Measurements from ENCODE around the gene CARD6.
"Not testable (repeated sequence)": the region's sequence is repeated elsewhere in the genome, so short reads cannot be mapped to it uniquely, and the experiment has no call there.

DNA sequence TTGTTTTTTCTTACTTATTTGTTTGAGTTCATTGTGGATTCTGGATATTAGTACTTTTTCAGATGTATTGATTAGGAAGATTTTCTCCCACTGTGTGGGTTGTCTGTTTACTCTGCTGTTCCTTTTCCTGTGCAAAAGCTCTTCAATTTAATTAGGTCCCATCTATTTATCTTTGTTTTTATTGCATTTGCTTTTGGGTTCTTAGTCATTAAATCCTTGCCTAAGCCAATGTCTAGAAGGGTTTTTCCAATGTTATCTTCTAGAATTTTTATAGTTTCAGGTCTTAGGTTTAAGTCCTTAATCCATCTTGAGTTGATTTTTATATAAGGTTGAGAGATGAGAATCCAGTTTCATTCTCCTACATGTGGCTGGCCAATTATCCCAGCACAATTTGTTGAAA is 46.8 kb upstream of the CARD6 start:
- TF ChIP-seq, protein P1, sequence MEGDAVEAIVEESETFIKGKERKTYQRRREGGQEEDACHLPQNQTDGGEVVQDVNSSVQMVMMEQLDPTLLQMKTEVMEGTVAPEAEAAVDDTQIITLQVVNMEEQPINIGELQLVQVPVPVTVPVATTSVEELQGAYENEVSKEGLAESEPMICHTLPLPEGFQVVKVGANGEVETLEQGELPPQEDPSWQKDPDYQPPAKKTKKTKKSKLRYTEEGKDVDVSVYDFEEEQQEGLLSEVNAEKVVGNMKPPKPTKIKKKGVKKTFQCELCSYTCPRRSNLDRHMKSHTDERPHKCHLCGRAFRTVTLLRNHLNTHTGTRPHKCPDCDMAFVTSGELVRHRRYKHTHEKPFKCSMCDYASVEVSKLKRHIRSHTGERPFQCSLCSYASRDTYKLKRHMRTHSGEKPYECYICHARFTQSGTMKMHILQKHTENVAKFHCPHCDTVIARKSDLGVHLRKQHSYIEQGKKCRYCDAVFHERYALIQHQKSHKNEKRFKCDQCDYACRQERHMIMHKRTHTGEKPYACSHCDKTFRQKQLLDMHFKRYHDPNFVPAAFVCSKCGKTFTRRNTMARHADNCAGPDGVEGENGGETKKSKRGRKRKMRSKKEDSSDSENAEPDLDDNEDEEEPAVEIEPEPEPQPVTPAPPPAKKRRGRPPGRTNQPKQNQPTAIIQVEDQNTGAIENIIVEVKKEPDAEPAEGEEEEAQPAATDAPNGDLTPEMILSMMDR (IDR thresholded peaks at IDR 0.05; ENCODE audit: low read depth, low read length, missing input control), result not testable (repeated sequence)
- TF ChIP-seq SP1 (IDR thresholded peaks at IDR 0.05); TAF1 (conservative IDR thresholded peaks at IDR 0.05); GABPA (IDR thresholded peaks at IDR 0.05 in 1 of 2, conservative IDR thresholded peaks at IDR 0.05 in 1 of 2): not testable (repeated sequence)
- TF ChIP-seq, protein P2, sequence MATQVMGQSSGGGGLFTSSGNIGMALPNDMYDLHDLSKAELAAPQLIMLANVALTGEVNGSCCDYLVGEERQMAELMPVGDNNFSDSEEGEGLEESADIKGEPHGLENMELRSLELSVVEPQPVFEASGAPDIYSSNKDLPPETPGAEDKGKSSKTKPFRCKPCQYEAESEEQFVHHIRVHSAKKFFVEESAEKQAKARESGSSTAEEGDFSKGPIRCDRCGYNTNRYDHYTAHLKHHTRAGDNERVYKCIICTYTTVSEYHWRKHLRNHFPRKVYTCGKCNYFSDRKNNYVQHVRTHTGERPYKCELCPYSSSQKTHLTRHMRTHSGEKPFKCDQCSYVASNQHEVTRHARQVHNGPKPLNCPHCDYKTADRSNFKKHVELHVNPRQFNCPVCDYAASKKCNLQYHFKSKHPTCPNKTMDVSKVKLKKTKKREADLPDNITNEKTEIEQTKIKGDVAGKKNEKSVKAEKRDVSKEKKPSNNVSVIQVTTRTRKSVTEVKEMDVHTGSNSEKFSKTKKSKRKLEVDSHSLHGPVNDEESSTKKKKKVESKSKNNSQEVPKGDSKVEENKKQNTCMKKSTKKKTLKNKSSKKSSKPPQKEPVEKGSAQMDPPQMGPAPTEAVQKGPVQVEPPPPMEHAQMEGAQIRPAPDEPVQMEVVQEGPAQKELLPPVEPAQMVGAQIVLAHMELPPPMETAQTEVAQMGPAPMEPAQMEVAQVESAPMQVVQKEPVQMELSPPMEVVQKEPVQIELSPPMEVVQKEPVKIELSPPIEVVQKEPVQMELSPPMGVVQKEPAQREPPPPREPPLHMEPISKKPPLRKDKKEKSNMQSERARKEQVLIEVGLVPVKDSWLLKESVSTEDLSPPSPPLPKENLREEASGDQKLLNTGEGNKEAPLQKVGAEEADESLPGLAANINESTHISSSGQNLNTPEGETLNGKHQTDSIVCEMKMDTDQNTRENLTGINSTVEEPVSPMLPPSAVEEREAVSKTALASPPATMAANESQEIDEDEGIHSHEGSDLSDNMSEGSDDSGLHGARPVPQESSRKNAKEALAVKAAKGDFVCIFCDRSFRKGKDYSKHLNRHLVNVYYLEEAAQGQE (IDR thresholded peaks at IDR 0.05), result not testable (repeated sequence)
- TF ChIP-seq, protein P3, sequence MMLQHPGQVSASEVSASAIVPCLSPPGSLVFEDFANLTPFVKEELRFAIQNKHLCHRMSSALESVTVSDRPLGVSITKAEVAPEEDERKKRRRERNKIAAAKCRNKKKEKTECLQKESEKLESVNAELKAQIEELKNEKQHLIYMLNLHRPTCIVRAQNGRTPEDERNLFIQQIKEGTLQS (IDR thresholded peaks at IDR 0.05), result not testable (repeated sequence)
- TF ChIP-seq, protein P4, sequence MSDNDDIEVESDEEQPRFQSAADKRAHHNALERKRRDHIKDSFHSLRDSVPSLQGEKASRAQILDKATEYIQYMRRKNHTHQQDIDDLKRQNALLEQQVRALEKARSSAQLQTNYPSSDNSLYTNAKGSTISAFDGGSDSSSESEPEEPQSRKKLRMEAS (IDR thresholded peaks at IDR 0.05), result not testable (repeated sequence)
